Uterus (tissue), 2 donors: ENCODE results near the gene ITGB5.

Experiments used
- POLR2A ChIP-seq, 2 donors: fragments of 450-650 bp; IDR thresholded peaks; one replicate each; pipeline ENCODE4 v1.6.1; 2016; ENCODE audit warnings: antibody characterized with exemption in 2 of 2, mild to moderate bottlenecking in 1 of 2, moderate library complexity in 1 of 2
- TF ChIP-seq, protein P1 (sequence below), 4 experiments: fragments of 200-600 bp in 2 of 4; fragments of 450-650 bp in 2 of 4; sonication (generic) in 2 of 4; IDR thresholded peaks; one replicate each; pipeline ENCODE4 v1.5.1; 2016 to 2019; ENCODE audit warnings: antibody characterized with exemption in 4 of 4, mild to moderate bottlenecking in 2 of 4, moderate library complexity in 1 of 4

GRCh38 chr3:124935264-124935663, 48.1 kb upstream of the ITGB5 start:
- TF ChIP-seq, protein P1, sequence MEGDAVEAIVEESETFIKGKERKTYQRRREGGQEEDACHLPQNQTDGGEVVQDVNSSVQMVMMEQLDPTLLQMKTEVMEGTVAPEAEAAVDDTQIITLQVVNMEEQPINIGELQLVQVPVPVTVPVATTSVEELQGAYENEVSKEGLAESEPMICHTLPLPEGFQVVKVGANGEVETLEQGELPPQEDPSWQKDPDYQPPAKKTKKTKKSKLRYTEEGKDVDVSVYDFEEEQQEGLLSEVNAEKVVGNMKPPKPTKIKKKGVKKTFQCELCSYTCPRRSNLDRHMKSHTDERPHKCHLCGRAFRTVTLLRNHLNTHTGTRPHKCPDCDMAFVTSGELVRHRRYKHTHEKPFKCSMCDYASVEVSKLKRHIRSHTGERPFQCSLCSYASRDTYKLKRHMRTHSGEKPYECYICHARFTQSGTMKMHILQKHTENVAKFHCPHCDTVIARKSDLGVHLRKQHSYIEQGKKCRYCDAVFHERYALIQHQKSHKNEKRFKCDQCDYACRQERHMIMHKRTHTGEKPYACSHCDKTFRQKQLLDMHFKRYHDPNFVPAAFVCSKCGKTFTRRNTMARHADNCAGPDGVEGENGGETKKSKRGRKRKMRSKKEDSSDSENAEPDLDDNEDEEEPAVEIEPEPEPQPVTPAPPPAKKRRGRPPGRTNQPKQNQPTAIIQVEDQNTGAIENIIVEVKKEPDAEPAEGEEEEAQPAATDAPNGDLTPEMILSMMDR (IDR thresholded peaks at IDR 0.05), result no peak
- no peak for TF ChIP-seq POLR2A (IDR thresholded peaks at IDR 0.05)
